A549 (cell line): Measurements from ENCODE around the gene BCAS3.

Source experiments
- BHLHE40 ChIP-seq: IDR thresholded peaks from 2 replicates; pipeline ENCODE4 v1.6.1; 2012; ENCODE audit warnings: low read depth, low read length, inconsistent platforms
- CTCF ChIP-seq: fragments of >200 bp; sonication (Bioruptor Twin); formaldehyde crosslinking; IDR thresholded peaks from 3 replicates; pipeline ENCODE4 v1.5.1; 2016
- MYC ChIP-seq: IDR thresholded peaks from 2 replicates; pipeline ENCODE4 v1.6.1; 2012; ENCODE audit warnings: mild to moderate bottlenecking, inconsistent platforms, low read length, improper control_type of control experiment, borderline replicate concordance
- POLR2A ChIP-seq: IDR thresholded peaks from 2 replicates; pipeline ENCODE4 v1.6.1; 2012; ENCODE audit warnings: mild to moderate bottlenecking, low read length
- POLR2AphosphoS2 ChIP-seq: conservative IDR thresholded peaks from 2 replicates; pipeline ENCODE4 v1.6.1; 2012; ENCODE audit warnings: low read length, improper control_type of control experiment, inconsistent platforms
- RCOR1 ChIP-seq: fragments of 150-350 bp; IDR thresholded peaks from 2 replicates; pipeline ENCODE4 v1.6.1; 2014; ENCODE audit warnings: antibody characterized with exemption, low read length, low read depth
- RNF2 ChIP-seq: fragments of 200-600 bp; sonication (generic); IDR thresholded peaks from 2 replicates; pipeline ENCODE4 v1.6.1; 2016; ENCODE audit warnings: low read depth, mild to moderate bottlenecking, antibody characterized with exemption, moderate library complexity, borderline replicate concordance
- TP53 ChIP-seq: fragments of 250-450 bp; sonication (Bioruptor Pico); IDR thresholded peaks from 2 replicates; pipeline ENCODE4 v1.5.0; 2021; ENCODE audit warnings: mild to moderate bottlenecking, moderate library complexity

GRCh38 chr17:61418449-61418848, 740.8 kb downstream of the BCAS3 start:
- TF ChIP-seq CTCF (no peak), RCOR1 (no peak), TP53 (CRISPR knock-in tag) (no peak), RNF2 (no peak), POLR2A (no peak), MYC (no peak), POLR2AphosphoS2 (no peak), BHLHE40 (no peak)
